ENCODE data around the gene SPDEF.

SPDEF gene

DNA sequence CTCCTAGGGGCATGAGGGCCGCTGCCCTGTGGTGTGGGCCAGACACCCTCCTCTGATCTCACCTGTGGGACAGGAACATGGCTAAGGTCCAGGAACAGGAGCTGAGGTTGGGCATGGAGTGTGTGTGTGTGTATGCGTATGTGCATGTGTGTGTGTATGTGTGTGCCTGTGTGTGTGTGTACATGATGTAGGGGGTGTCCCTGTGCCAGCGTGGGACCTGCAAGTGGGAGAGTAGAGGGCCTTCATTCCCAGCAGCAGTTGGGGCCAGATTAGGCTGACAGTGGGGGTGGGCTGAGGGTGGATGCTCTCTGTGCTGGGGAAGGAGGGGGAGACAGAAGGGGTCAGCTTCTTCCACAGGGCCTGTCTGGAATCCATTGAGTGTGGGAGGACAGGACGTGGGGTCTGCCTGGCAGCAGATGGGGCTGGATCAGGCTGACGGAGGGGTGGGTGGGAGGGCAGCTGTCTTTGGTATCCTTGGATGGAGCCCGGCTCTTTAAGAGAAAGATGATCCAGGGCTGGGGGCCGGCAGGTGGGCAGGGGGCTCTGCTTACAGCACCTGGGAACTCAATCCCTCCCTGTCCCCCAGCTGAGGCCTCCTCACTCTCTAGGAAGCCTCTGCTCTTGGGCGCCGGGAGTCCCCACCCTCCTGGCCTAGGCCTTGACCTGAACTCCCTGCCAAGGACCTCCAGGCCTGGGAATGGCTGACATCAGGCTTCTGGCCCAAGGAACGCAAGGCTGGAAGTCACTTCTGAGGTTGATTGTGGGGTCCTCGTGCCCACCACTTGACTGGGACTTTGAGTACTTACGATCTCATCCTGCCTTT is 44.0 kb downstream of the SPDEF start:
- DNase-seq: no peak

GRCh38 chr6:34511214-34511914 is 44.8 kb downstream of the SPDEF start:
- DNase-seq: no peak

DNA sequence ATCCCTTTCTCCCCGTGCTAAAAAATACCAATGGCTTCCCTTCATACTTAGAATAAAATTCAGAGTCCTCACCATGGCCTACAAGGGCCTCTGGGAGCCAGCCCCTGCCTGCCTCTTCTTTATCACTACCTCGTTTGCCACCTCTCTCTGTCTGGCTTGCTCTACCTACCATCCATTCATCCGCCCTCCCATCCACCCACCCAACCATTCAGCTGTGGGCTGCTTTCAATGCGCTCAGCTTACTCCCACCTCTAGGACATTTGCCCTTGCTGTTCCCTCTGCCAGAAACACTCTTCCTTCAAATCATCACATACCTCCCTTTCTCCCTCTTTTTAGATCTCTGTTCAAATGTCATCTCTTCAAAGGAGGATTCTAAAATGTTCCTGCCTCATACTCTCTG is 45.8 kb downstream of the SPDEF start:
- DNase-seq: no peak

DNA sequence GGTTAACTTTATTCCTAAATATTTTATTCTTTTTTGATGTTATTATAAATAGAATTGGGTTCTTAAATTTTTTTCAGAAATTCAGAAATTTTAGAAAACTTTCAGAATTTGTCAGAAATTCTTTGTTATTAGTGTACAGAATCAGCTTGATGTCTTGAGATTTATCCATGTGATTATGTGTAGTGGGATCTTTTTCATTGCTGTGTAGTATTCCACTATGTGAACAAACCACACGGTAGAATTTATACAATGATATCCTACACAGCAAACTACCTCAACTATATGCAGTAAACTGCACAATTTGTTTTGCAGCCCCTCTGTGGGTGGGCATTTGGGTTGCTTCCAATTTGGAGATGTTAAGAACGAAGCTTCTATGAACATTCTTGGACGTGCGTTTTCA is 46.3 kb downstream of the SPDEF start:
- no peak for DNase-seq

- DNase-seq: no peak
Measured at GRCh38 chr6:34508425-34508824, 47.7 kb downstream of the SPDEF start.

GRCh38 chr6:34506718-34507117 is 49.4 kb downstream of the SPDEF start:
- no peak for DNase-seq

- DNase-seq: no peak
Measured at GRCh38 chr6:34497411-34497810, 58.7 kb downstream of the SPDEF start.

- DNase-seq: no peak
Measured at GRCh38 chr6:34496103-34496685, 59.9 kb downstream of the SPDEF start.

- DNase-seq: no peak
Measured at GRCh38 chr6:34494973-34495372, 61.2 kb downstream of the SPDEF start.

DNA sequence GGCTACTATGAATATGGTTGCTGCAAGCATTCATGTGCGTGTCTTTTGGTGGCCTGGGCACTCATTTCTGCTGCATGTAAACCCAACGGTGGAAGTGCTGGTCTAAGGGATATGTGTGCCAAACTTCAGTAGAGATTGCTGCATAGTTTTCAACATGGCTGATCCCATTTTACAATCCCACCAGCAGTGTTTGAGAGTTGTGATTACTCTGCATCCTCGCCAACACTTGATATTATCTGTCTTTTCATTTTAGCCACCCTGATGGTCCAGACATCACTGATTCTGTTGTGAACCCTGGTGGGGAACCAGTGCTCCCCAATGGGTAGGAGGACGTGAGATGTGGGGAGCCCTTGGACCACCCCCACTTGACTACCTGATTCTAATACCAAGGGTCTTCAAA is 62.8 kb downstream of the SPDEF start:
- no peak for DNase-seq

DNA sequence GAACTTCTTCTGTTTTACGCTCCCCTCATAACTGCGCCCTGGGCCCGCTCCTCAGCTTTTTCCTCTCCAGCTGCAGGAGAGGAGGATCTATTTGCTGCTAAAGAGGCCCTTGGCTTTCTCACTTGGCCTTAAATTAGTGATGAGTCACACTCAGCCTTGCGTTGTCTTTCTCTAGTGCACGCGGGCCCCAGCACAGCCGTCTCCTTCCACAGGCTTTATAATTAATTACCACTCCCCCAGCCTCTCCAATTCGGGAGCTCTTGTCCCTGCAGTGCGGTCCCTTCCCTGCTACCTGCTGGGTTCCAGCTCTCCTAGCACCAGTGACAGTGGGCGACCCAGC is 65.1 kb downstream of the SPDEF start:
- no peak for DNase-seq

GRCh38 chr6:34490390-34491090 is 65.6 kb downstream of the SPDEF start:
- DNase-seq: no peak

DNA sequence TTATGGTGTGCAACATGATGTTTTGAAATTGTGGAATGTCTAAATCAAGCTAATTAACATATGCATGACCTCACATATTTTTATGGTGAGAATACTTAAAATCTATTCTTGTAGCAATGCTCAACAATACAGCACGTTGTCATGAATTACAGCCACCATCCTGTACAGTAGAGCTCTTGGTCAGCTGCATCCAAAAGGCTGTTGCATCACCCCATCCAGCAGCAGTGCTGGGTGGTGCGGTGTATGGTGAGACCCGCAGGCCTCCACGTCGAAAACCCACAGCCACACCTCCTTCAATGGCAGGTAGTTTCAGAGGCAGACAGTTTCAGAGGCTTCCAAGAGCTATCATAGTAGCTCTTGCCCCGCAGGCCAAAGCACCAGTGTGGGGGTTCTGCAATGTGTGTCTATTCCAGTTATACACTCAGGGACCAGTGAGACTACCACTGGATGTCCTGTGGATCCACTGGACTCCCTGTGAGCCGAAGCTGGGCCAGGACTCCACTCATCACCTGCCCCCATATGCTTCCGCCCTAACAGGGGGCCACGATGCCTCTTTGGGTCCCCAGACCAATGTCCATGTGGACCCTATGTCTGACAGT is 66.8 kb downstream of the SPDEF start:
- DNase-seq: no peak

Measured in NCI-H2029 treated with DMSO at 0.1 percent for 48 hours (cell line).